ENCODE data around the gene MPZL2.

Gene MPZL2

DNA sequence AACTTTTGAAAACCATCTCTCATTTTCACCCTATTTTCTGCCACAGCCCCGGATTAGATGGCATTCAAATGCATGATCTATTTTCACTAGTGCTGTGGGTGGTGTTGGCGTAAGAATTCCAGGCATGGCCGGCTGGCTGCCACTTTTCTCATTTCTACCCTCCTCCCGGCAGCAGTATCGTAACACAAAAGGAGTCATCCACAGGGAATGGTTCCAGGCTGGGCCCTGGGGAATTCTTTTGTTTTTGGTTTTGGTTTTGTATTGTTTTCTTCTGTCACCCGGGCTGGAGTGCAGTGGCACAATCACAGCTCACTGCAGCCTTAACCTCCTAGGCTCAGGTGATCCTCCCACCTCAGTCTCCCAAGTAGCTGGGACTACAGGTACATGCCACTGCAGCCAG lies 53.1 kb downstream of the MPZL2 start:
- H3K4me2 ChIP-seq (ENCODE audit: low read length) = no peak overlapping the region
- H3K79me2 ChIP-seq = no peaks in the 10 kb centered on the region
- no peak overlapping the region for H3K9ac ChIP-seq
- no peaks in the 10 kb centered on the region for H3K36me3 ChIP-seq (ENCODE audit: control insufficient read depth, insufficient read depth, low read length)
- H2AFZ ChIP-seq = no peak overlapping the region
- TF ChIP-seq, protein P1, sequence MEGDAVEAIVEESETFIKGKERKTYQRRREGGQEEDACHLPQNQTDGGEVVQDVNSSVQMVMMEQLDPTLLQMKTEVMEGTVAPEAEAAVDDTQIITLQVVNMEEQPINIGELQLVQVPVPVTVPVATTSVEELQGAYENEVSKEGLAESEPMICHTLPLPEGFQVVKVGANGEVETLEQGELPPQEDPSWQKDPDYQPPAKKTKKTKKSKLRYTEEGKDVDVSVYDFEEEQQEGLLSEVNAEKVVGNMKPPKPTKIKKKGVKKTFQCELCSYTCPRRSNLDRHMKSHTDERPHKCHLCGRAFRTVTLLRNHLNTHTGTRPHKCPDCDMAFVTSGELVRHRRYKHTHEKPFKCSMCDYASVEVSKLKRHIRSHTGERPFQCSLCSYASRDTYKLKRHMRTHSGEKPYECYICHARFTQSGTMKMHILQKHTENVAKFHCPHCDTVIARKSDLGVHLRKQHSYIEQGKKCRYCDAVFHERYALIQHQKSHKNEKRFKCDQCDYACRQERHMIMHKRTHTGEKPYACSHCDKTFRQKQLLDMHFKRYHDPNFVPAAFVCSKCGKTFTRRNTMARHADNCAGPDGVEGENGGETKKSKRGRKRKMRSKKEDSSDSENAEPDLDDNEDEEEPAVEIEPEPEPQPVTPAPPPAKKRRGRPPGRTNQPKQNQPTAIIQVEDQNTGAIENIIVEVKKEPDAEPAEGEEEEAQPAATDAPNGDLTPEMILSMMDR (IDR thresholded peaks at IDR 0.05) = no peak
- H3K4me1 ChIP-seq = no peaks in the 10 kb centered on the region
- no peak overlapping the region for H3K4me3 ChIP-seq (ENCODE audit: low read depth, low read length)
- H3K9me3 ChIP-seq (ENCODE audit: control insufficient read depth, low read length) = no peaks in the 10 kb centered on the region
- H3K27me3 ChIP-seq (ENCODE audit: control insufficient read depth, insufficient read depth, low read length) = no peaks in the 10 kb centered on the region
- no peak overlapping the region for H3K27ac ChIP-seq

DNA sequence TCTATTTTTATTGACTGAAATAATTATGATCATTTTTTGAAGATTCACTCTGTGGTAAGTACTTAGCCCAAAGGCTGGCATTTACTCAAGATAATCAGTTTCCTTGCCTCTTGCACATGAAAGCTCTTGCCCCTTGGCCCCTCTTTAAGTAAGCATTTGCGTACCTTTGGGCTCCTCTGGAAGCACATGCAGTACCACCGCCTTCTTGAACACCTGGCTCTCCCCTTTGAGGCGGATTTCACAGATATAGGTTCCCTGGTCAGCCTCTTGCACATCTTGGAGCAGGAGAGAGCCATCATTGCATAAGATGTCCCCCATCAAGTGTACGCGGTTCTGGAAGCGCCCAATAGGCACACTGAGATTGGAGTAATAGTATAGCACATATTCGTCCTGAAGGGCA lies 53.8 kb downstream of the MPZL2 start:
- Histone ChIP-seq H3K9me3 (ENCODE audit: control insufficient read depth, low read length) (no peaks in the 10 kb centered on the region), H3K79me2 (no peaks in the 10 kb centered on the region), H3K4me2 (ENCODE audit: low read length) (no peak overlapping the region), H3K4me3 (ENCODE audit: low read depth, low read length) (no peak overlapping the region), H3K27me3 (ENCODE audit: control insufficient read depth, insufficient read depth, low read length) (no peaks in the 10 kb centered on the region), H2AFZ (no peak overlapping the region), H3K36me3 (ENCODE audit: control insufficient read depth, insufficient read depth, low read length) (no peaks in the 10 kb centered on the region), H3K4me1 (no peaks in the 10 kb centered on the region), H3K9ac (no peak overlapping the region), H3K27ac (no peak overlapping the region)
- TF ChIP-seq, protein P1 (IDR thresholded peaks at IDR 0.05) = no peak

DNA sequence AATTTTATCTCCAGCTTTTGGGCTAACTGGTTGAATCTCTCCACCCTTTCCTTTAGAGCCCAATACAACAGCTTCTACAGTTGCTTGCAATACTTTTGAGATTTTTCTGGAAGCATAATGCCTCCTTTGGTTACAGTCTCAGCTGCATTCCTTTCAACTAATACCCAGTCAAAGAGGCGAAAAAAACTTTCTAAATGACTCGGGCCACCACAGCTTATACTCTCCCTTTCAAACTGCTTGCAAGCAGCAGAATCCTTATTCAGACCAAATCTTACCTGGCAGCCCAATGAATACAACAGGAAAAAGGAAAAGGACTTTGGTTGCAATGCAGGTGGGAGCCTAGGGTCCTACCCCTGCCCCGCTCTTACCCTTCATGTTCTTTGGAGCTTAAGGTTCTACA lies 55.1 kb downstream of the MPZL2 start:
- no peak overlapping the region for H3K27ac ChIP-seq
- no peaks in the 10 kb centered on the region for H3K79me2 ChIP-seq
- H3K4me2 ChIP-seq (ENCODE audit: low read length) = no peak overlapping the region
- no peaks in the 10 kb centered on the region for H3K4me1 ChIP-seq
- no peaks in the 10 kb centered on the region for H3K27me3 ChIP-seq (ENCODE audit: control insufficient read depth, insufficient read depth, low read length)
- no peak overlapping the region for H3K9ac ChIP-seq
- H2AFZ ChIP-seq = no peak overlapping the region
- TF ChIP-seq, protein P1 (IDR thresholded peaks at IDR 0.05) = no peak
- no peak overlapping the region for H3K4me3 ChIP-seq (ENCODE audit: low read depth, low read length)
- no peaks in the 10 kb centered on the region for H3K36me3 ChIP-seq (ENCODE audit: control insufficient read depth, insufficient read depth, low read length)
- no peaks in the 10 kb centered on the region for H3K9me3 ChIP-seq (ENCODE audit: control insufficient read depth, low read length)

DNA sequence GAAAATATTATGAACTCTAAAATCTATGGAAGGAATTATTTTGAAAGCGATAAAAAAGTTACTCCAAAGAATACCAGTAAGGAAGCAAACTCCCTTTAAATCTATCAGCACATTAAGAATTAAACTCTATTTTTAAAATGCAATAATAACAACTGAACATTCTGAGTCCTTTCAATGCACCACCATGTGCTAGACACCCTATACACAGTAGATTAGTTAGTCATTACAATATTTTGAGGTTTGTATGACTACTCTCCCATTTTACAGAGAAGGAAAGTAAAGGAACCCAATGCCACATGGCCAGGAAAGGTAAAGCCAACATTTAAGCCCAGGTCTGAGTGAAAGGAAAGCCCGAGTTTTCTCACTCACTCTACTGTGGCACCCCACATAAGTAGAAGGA lies 57.0 kb downstream of the MPZL2 start:
- Histone ChIP-seq H3K4me2 (ENCODE audit: low read length) (no peak overlapping the region), H3K36me3 (ENCODE audit: control insufficient read depth, insufficient read depth, low read length) (no peaks in the 10 kb centered on the region), H3K4me3 (ENCODE audit: low read depth, low read length) (no peak overlapping the region), H3K79me2 (no peaks in the 10 kb centered on the region), H3K9me3 (ENCODE audit: control insufficient read depth, low read length) (no peaks in the 10 kb centered on the region), H3K27me3 (ENCODE audit: control insufficient read depth, insufficient read depth, low read length) (no peaks in the 10 kb centered on the region), H3K27ac (no peak overlapping the region), H3K4me1 (no peaks in the 10 kb centered on the region), H3K9ac (no peak overlapping the region), H2AFZ (no peak overlapping the region)
- TF ChIP-seq, protein P1 (IDR thresholded peaks at IDR 0.05) = no peak

DNA sequence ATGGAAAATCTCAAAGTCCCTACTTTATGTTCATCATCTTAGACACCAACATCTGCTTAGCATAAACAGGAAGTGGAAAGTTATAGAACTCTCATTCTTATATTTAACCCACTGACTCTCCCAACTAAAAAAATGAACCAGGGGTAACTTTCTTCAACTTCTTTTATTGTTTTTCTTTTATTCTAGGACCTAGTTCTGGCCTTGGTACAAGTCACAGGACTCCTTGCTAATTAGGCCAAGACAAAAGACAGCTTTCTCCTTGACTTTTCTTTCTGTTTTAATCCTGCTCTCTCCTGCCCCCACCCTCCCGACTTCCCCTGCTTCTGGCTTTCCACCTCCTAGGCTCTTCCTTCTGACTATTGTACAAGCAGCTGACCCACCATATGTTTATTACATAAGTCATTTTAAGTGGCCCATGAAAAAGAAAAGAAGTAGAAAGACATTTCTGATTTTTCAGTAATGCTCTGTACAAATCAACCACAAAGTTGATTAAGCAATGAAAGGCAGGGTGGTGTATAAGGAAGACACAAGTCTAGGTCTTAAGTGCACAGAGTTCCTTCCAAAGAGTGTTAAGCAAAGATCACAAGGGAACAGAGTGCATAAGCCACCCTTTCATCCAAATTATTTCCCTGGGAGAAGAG lies 57.6 kb downstream of the MPZL2 start:
- H2AFZ ChIP-seq = no peak overlapping the region
- H3K9me3 ChIP-seq (ENCODE audit: control insufficient read depth, low read length) = no peaks in the 10 kb centered on the region
- H3K4me2 ChIP-seq (ENCODE audit: low read length) = no peak overlapping the region
- H3K4me3 ChIP-seq (ENCODE audit: low read depth, low read length) = no peak overlapping the region
- H3K4me1 ChIP-seq = no peaks in the 10 kb centered on the region
- TF ChIP-seq, protein P1 (IDR thresholded peaks at IDR 0.05) = no peak
- no peaks in the 10 kb centered on the region for H3K79me2 ChIP-seq
- H3K27ac ChIP-seq = no peak overlapping the region
- H3K9ac ChIP-seq = no peak overlapping the region
- no peaks in the 10 kb centered on the region for H3K27me3 ChIP-seq (ENCODE audit: control insufficient read depth, insufficient read depth, low read length)
- no peaks in the 10 kb centered on the region for H3K36me3 ChIP-seq (ENCODE audit: control insufficient read depth, insufficient read depth, low read length)

Data from parathyroid adenoma (tissue), 2 donors.